ENCODE results near the gene TMEM208. TPM values are rescaled to one million over a fixed set of nuclear protein-coding genes. Genes with fewer than 3 reads are reported as not detected.

TMEM208 gene
- total and polyA plus RNA-seq, 2 of the 8 experiments (the other 6 are each of a cell fraction or from before 2014, with no cell fraction given) = 37.7 to 100.0 TPM

- no peak overlapping the region for H2BK120ac ChIP-seq (replicated peaks; ENCODE audit: low read depth, low read length)
- H3K4me2 ChIP-seq (ENCODE audit: insufficient read depth in 1 of 2, low read depth in 2 of 2, low read length in 2 of 2) = peak overlapping the region; percentile 93 to 94; a peak in 3 of 4 replicates
- FAIRE-seq = no peak
- H3K79me1 ChIP-seq (ENCODE audit: low read depth, low read length) = peaks cover 10% of the 10 kb centered on the region
- H3K23ac ChIP-seq (ENCODE audit: insufficient read length) = no peak overlapping the region
- no peak overlapping the region for H4K8ac ChIP-seq (ENCODE audit: extremely low read depth, insufficient read depth, low read length)
- H4K5ac ChIP-seq (ENCODE audit: insufficient read length, low read depth, low read length) = no peak overlapping the region
- no peak for DNase-seq (ENCODE audit: low read depth in 1 of 2, low spot score in 2 of 2)
- peaks cover 0 to 12% (median 7%) of the 10 kb centered on the region in 4 experiments; a peak in 5 of 7 replicates for H3K4me1 ChIP-seq (replicated peaks in 1 of 4; ENCODE audit: control insufficient read depth in 3 of 4, insufficient read depth in 4 of 4, low read length in 3 of 4)
- H3K56ac ChIP-seq (replicated peaks; ENCODE audit: insufficient read length, low read depth, low read length) = no peak overlapping the region
- peaks cover 18 to 44% (median 34%) of the 10 kb centered on the region in 4 experiments for H3K36me3 ChIP-seq (ENCODE audit: control insufficient read depth in 2 of 4, insufficient read depth in 4 of 4, low read length in 3 of 4)
- ChIA-PET CTCF (ENCODE audit: partially characterized antibody) (interaction anchor here (1.2 to 8.7 kb wide), 9 partner anchors 9 to 248 kb away, joined by 3 to 111 read pairs (median 5); no protein-coding TSS in a partner anchor), POLR2A (ENCODE audit: partially characterized antibody) (interaction anchor here (1.2 to 1.4 kb wide), 4 partner anchors 15 to 42 kb away, joined by 3 to 4 read pairs (median 3); partner anchors contain the start of gene B3GNT9)
- peaks cover 7% of the 10 kb centered on the region for H3K23me2 ChIP-seq (ENCODE audit: low read depth, low read length)
- H4K20me1 ChIP-seq (replicated peaks in 1 of 2; ENCODE audit: control insufficient read depth in 1 of 2, insufficient read depth in 2 of 2, low read length in 2 of 2) = peaks cover 5 to 29% of the 10 kb centered on the region in 2 experiments
- no peak overlapping the region for H2BK15ac ChIP-seq (ENCODE audit: low read length)
- no peak overlapping the region for H3K14ac ChIP-seq (ENCODE audit: insufficient read length)
- H3K9ac ChIP-seq (replicated peaks in 1 of 4; ENCODE audit: extremely low read depth in 1 of 4, low read depth in 3 of 4, low read length in 3 of 4) = no peak overlapping the region
- H3K4ac ChIP-seq (replicated peaks; ENCODE audit: insufficient read length, low read depth, low read length) = no peak overlapping the region
- no peak overlapping the region for H2BK20ac ChIP-seq (ENCODE audit: low read length)
- no peak overlapping the region for H2BK5ac ChIP-seq (ENCODE audit: low read depth, low read length)
- no peaks in the 10 kb centered on the region for H3K9me3 ChIP-seq (ENCODE audit: insufficient read depth in 2 of 2, low read depth in 1 of 2, low read length in 1 of 2)
- no peak overlapping the region for H3K27ac ChIP-seq (ENCODE audit: low read depth, low read length)
- H2AK5ac ChIP-seq (ENCODE audit: low read depth, low read length) = no peak overlapping the region
- no peak overlapping the region for H3K18ac ChIP-seq (ENCODE audit: extremely low read depth, low read length)
- H4K91ac ChIP-seq (replicated peaks; ENCODE audit: insufficient read length, low read length) = no peak overlapping the region
- H3K27me3 ChIP-seq (replicated peaks in 1 of 4; ENCODE audit: control insufficient read depth in 3 of 4, extremely low read depth in 1 of 4, insufficient read depth in 3 of 4, low read length in 3 of 4) = no peaks in the 10 kb centered on the region
- peaks cover 8 to 17% of the 10 kb centered on the region in 2 experiments for H3K79me2 ChIP-seq (ENCODE audit: control insufficient read depth in 1 of 2, insufficient read depth in 2 of 2, low read length in 2 of 2)
- H3K4me3 ChIP-seq (ENCODE audit: extremely low read depth in 1 of 4, insufficient read depth in 2 of 4, low read depth in 3 of 4, low read length in 4 of 4) = peak overlapping the region in 2 of 4 experiments; percentile 98 to 99; a peak in 3 of 8 replicates
- H2AFZ ChIP-seq (ENCODE audit: low read length) = no peak overlapping the region
- no peak overlapping the region for H2BK12ac ChIP-seq (ENCODE audit: low read depth, low read length)
- TF ChIP-seq POLR2AphosphoS5 (IDR thresholded peaks at IDR 0.05; ENCODE audit: low read depth, low read length) (no peak), EGR1 (IDR thresholded peaks at IDR 0.05; ENCODE audit: borderline replicate concordance, low read depth, low read length) (no peak), CREB1 (IDR thresholded peaks at IDR 0.05) (no peak), TAF7 (optimal IDR thresholded peaks at IDR 0.05; ENCODE audit: borderline replicate concordance, low read depth, low read length) (no peak), RBBP5 (IDR thresholded peaks at IDR 0.05; ENCODE audit: borderline replicate concordance, low read depth, low read length) (no peak), KDM1A (IDR thresholded peaks at IDR 0.05; ENCODE audit: borderline replicate concordance, low read length) (no peak), KDM5A (IDR thresholded peaks at IDR 0.05; ENCODE audit: low read length) (no peak), BRCA1 (IDR thresholded peaks at IDR 0.05; ENCODE audit: low read depth, low read length) (no peak), EP300 (IDR thresholded peaks at IDR 0.05; ENCODE audit: borderline replicate concordance in 1 of 2, low read depth in 2 of 2, low read length in 2 of 2) (no peak), POU5F1 (IDR thresholded peaks at IDR 0.05; ENCODE audit: low read depth, low read length) (no peak), PHF8 (conservative IDR thresholded peaks at IDR 0.05; ENCODE audit: low read depth, low read length) (no peak), TAF1 (IDR thresholded peaks at IDR 0.05; ENCODE audit: low read depth, low read length) (no peak), ASH2L (IDR thresholded peaks at IDR 0.05; ENCODE audit: low read length) (no peak)
- TF ChIP-seq, protein P1, sequence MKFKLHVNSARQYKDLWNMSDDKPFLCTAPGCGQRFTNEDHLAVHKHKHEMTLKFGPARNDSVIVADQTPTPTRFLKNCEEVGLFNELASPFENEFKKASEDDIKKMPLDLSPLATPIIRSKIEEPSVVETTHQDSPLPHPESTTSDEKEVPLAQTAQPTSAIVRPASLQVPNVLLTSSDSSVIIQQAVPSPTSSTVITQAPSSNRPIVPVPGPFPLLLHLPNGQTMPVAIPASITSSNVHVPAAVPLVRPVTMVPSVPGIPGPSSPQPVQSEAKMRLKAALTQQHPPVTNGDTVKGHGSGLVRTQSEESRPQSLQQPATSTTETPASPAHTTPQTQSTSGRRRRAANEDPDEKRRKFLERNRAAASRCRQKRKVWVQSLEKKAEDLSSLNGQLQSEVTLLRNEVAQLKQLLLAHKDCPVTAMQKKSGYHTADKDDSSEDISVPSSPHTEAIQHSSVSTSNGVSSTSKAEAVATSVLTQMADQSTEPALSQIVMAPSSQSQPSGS (IDR thresholded peaks at IDR 0.05; ENCODE audit: low read length) = no peak
Observed at GRCh38 chr16:67193536-67193935, 33.4 kb upstream of the TMEM208 start.
